ENCODE results near the gene MAFF.

MAFF gene

DNA sequence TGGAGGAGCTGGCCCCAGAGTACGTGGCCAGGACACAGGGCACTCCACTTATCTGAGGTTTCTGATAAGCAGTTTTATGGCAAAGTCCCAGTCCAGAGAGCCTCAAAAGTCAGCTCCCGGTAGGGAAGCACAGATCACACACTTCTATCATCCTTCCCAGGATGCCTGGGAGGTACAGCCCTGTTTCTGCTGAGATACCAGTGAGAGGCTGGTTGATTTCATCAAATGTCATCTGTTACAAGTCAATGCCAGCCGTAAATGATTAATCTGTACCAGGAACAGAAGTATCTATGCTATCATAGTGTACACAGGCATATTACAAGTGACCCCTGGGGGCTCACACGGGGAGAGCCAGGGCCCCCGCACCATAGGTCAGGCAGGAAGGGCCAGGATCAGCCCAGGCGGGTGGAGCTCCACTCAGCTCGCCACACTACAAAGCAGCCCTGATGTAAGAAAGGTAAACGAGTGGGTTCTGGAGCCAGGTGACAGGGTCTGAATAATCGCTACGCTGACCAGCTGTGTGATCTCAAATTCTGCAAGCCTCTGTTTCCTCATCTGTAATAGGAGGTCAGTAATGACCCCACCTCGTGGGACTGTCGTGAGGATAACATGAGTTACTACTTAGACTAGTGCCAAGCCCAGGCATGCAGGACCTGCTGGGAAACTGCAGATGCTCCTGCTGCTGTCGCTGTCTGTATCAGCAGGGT, 37.8 kb upstream of the MAFF start:
- Mint-ChIP-seq H3K36me3 (ENCODE audit: low read depth) (peaks cover 24% of the 10 kb centered on the region), H3K4me1 (peaks cover 49% of the 10 kb centered on the region), H3K9me3 (no peaks in the 10 kb centered on the region), H3K27me3 (ENCODE audit: low read depth, poor library complexity) (peaks cover 3% of the 10 kb centered on the region), H3K27ac (peak overlapping the region; percentile 97), H3K4me3 (no peak overlapping the region)
- TF ChIP-seq, protein P1, sequence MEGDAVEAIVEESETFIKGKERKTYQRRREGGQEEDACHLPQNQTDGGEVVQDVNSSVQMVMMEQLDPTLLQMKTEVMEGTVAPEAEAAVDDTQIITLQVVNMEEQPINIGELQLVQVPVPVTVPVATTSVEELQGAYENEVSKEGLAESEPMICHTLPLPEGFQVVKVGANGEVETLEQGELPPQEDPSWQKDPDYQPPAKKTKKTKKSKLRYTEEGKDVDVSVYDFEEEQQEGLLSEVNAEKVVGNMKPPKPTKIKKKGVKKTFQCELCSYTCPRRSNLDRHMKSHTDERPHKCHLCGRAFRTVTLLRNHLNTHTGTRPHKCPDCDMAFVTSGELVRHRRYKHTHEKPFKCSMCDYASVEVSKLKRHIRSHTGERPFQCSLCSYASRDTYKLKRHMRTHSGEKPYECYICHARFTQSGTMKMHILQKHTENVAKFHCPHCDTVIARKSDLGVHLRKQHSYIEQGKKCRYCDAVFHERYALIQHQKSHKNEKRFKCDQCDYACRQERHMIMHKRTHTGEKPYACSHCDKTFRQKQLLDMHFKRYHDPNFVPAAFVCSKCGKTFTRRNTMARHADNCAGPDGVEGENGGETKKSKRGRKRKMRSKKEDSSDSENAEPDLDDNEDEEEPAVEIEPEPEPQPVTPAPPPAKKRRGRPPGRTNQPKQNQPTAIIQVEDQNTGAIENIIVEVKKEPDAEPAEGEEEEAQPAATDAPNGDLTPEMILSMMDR (IDR thresholded peaks at IDR 0.05): no peak
- no peak for DNase-seq

DNA sequence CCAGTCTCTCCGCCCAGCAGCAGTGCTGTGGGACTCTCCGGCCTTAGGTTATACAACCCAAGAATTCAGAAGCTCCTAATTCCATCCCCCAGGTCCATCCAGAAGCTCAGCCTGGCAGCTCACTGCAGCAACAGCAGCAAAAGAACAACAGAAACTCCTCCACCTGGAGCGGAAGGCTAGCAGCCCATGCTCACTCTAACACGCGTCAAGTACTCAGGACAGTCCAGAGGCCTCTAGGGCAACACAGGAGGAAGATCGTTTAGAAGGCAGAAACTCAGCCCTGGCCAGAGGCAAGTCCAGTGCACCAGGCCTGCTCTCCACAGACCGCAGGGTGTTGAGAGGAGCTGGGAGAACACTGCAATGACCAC, 37.3 kb upstream of the MAFF start:
- H3K4me3 Mint-ChIP-seq: no peak overlapping the region
- H3K36me3 Mint-ChIP-seq (ENCODE audit: low read depth): peaks cover 24% of the 10 kb centered on the region
- peak overlapping the region; percentile 97 for H3K27ac Mint-ChIP-seq

DNA sequence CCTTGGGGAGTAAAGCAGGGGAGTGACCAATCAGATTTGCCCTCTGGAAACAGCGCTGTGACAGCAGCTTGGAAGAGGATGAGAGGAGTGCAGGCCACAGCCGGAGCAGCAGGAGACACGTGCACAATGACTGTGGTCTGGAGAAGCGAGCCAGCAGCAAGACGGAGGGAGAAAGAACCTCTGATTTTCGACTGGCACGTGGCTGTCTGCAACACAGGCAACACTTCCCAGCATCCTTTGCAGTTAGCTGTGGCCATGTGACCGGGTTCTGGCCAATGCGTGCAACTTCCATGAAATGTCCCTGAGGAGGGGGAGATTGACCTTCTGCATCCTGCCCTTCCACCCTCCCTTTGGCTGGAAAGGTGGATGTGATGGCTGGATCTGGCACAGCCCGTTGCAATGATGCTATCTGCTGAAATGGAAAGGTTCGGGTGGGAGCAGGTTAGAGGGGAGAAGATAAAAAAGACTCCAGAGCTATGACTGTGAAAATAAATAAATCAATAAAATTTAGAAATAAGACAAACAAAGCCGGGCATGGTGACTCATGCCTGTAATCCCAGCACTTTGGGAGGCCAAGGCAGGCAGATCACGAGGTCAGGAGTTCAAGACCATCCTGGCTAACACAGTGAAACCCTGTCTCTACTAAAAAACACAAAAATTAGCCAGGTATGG, 35.7 kb upstream of the MAFF start:
- Mint-ChIP-seq H3K36me3 (ENCODE audit: low read depth) (peaks cover 24% of the 10 kb centered on the region), H3K4me1 (peaks cover 67% of the 10 kb centered on the region), H3K27ac (no peak overlapping the region), H3K4me3 (no peak overlapping the region), H3K27me3 (ENCODE audit: low read depth, poor library complexity) (no peaks in the 10 kb centered on the region), H3K9me3 (no peaks in the 10 kb centered on the region)
- DNase-seq: no peak
- TF ChIP-seq, protein P1 (IDR thresholded peaks at IDR 0.05): no peak

More for the DNA sequence above, 37.3 kb upstream of the MAFF start:
- peaks cover 1% of the 10 kb centered on the region for H3K27me3 Mint-ChIP-seq (ENCODE audit: low read depth, poor library complexity)
- peaks cover 54% of the 10 kb centered on the region for H3K4me1 Mint-ChIP-seq
- TF ChIP-seq, protein P1 (IDR thresholded peaks at IDR 0.05): no peak
- no peaks in the 10 kb centered on the region for H3K9me3 Mint-ChIP-seq
- no peak for DNase-seq

DNA sequence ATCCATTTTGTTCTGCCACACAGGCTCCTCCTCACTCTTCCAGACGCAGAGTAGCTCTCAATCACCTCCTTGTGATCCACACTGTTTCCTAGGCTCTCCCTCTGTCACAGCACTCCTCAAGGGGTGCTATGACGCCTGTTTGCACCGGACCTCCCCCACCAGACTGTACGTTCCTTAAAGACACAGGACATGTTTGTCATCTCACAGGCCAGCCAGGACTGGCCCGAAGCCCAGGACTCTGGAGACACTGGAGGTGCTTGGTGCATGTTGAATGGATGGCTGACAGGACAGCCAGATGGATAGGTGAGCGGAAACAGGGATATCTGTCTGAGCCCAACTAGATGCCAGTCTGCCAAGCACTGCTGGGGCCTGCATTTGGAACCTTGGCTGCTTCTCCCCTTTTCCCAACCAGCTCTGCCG, 33.8 kb upstream of the MAFF start:
- TF ChIP-seq, protein P1 (IDR thresholded peaks at IDR 0.05): no peak
- DNase-seq: no peak
- no peak overlapping the region for H3K4me3 Mint-ChIP-seq
- peaks cover 24% of the 10 kb centered on the region for H3K36me3 Mint-ChIP-seq (ENCODE audit: low read depth)
- H3K27me3 Mint-ChIP-seq (ENCODE audit: low read depth, poor library complexity): no peaks in the 10 kb centered on the region
- no peaks in the 10 kb centered on the region for H3K9me3 Mint-ChIP-seq
- peaks cover 73% of the 10 kb centered on the region for H3K4me1 Mint-ChIP-seq
- peak overlapping the region; percentile 6 for H3K27ac Mint-ChIP-seq

DNA sequence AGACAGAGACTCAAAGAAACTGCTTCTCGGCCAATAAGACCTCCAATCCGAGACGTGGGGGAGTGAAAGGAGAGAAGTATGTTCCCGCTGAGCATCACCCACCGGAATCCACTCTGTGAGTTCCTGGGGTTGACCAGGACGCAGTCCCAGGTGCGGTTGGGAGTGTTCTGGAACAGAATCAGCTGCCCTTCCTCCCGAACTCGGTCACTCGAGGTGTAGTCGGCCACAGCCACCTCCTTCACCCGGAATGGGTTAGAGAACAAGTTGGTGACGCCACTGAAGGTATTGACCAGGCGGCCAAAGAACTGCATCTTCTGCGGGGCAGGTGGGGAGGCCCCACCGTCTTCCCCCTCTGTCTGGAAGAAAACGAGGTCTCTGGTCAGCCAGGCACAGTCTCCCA, 32.7 kb upstream of the MAFF start:
- H3K9me3 Mint-ChIP-seq: no peaks in the 10 kb centered on the region

More for the DNA sequence above, 32.7 kb upstream of the MAFF start:
- no peak for DNase-seq
- peaks cover 66% of the 10 kb centered on the region for H3K4me1 Mint-ChIP-seq
- peaks cover 24% of the 10 kb centered on the region for H3K36me3 Mint-ChIP-seq (ENCODE audit: low read depth)
- TF ChIP-seq, protein P1 (IDR thresholded peaks at IDR 0.05): no peak
- H3K4me3 Mint-ChIP-seq: no peak overlapping the region
- H3K27ac Mint-ChIP-seq: peak overlapping the region; percentile 51
- H3K27me3 Mint-ChIP-seq (ENCODE audit: low read depth, poor library complexity): no peaks in the 10 kb centered on the region

All from nephron progenitor cell (in vitro differentiated cells).